CD4-positive, alpha-beta T cell treated with Interleukin-4 for 1 hour (primary cell): ENCODE results near the gene KIF21B.
A peak's percentile ranks its signal among the peaks of the same experiment; 100 is the strongest.
"Not testable (repeated sequence)": the region's sequence is repeated elsewhere in the genome, so short reads cannot be mapped to it uniquely, and the experiment has no call there.

ENCODE experiments used
- DNase-seq, 2 donors: peaks; one replicate each; pipeline ENCODE4 v3.0.0-alpha.2; 2020 to 2022

The KIF21B gene

GRCh38 chr1:200969726-200970561, 53.6 kb downstream of the KIF21B start:
- DNase-seq, result peak in 1 of 2 donors; percentile 6

GRCh38 chr1:200968469-200969410, 54.8 kb downstream of the KIF21B start:
- DNase-seq, result no peak

- DNase-seq, result no peak
These were observed 55.6 kb downstream of the KIF21B start for GRCh38 chr1:200967693-200968468.

- no peak for DNase-seq
These were observed 56.6 kb downstream of the KIF21B start for GRCh38 chr1:200966934-200967333.

GRCh38 chr1:200965111-200965805, 58.3 kb downstream of the KIF21B start:
- DNase-seq, result no peak

- not testable (repeated sequence) for DNase-seq
These were observed 59.6 kb downstream of the KIF21B start for GRCh38 chr1:200963888-200964287.

- no peak for DNase-seq
These were observed 60.4 kb downstream of the KIF21B start for GRCh38 chr1:200963076-200963475.

- DNase-seq, result no peak
These were observed 60.9 kb downstream of the KIF21B start for GRCh38 chr1:200962631-200963030.

- DNase-seq, result not testable (repeated sequence)
These were observed 61.4 kb downstream of the KIF21B start for GRCh38 chr1:200962151-200962550.

- no peak for DNase-seq
These were observed 62.6 kb downstream of the KIF21B start for GRCh38 chr1:200960948-200961340.

- DNase-seq, result no peak
These were observed 63.1 kb downstream of the KIF21B start for GRCh38 chr1:200960236-200960947.

GRCh38 chr1:200959411-200959921, 64.0 kb downstream of the KIF21B start:
- DNase-seq, result no peak

- DNase-seq, result no peak
These were observed 64.9 kb downstream of the KIF21B start for GRCh38 chr1:200958597-200958996.

- no peak for DNase-seq
These were observed 69.1 kb downstream of the KIF21B start for GRCh38 chr1:200954434-200954833.

GRCh38 chr1:200951016-200951415, 72.5 kb downstream of the KIF21B start:
- no peak for DNase-seq

GRCh38 chr1:200949626-200950025, 73.9 kb downstream of the KIF21B start:
- DNase-seq, result no peak

GRCh38 chr1:200947059-200947566, 76.4 kb downstream of the KIF21B start:
- DNase-seq, result no peak

GRCh38 chr1:200945111-200945510, 78.4 kb downstream of the KIF21B start:
- no peak for DNase-seq

- peak; percentile 15 to 39 for DNase-seq
These were observed 84.6 kb downstream of the KIF21B start for GRCh38 chr1:200938955-200939354.

- not testable (repeated sequence) for DNase-seq
These were observed 88.1 kb downstream of the KIF21B start for GRCh38 chr1:200935286-200935962.
